CD4-positive, CD25-positive, alpha-beta regulatory T cell (primary cell): ENCODE measurements around the gene PLXDC1. TPM values are rescaled to one million over a fixed set of nuclear protein-coding genes. Genes with fewer than 3 reads are reported as not detected.
A peak's percentile ranks its signal among the peaks of the same experiment; 100 is the strongest.

Source experiments
- ATAC-seq, 2 donors: fragments of 150-1000 bp; cut with Tn5 transposase; one replicate each; pipeline ENCODE4 v1.10.0; 2021; ENCODE audit warnings: low read depth in 2 of 2, moderate number of reproducible peaks in 2 of 2, moderate library complexity in 1 of 2
- DNase-seq, 3 donors: peaks; one replicate each; pipeline versions ENCODE4 v3.0.0 to v3.0.0-alpha.2; 2012 to 2022; ENCODE audit warnings: mixed read lengths in 1 of 3
- H3K27ac ChIP-seq: one replicate; pipeline ENCODE4 v1.7.0; 2013; ENCODE audit warnings: mild to moderate bottlenecking, low read length; ENCODE audit not compliant: insufficient read depth, poor library complexity, severe bottlenecking
- H3K27me3 ChIP-seq: one replicate; pipeline ENCODE4 v1.7.0; 2013; ENCODE audit warnings: low read length; ENCODE audit not compliant: control insufficient read depth, insufficient read depth
- H3K36me3 ChIP-seq: one replicate; pipeline ENCODE4 v1.7.0; 2013; ENCODE audit warnings: mild to moderate bottlenecking, low read length, moderate library complexity; ENCODE audit not compliant: control insufficient read depth, insufficient read depth
- H3K4me1 ChIP-seq: 2 replicates; pipeline ENCODE4 v1.7.0; 2013; ENCODE audit warnings: mild to moderate bottlenecking, low read length; ENCODE audit not compliant: insufficient read depth, control insufficient read depth, poor library complexity, severe bottlenecking
- H3K4me3 ChIP-seq: one replicate; pipeline ENCODE4 v1.7.0; 2013; ENCODE audit warnings: low read depth, mild to moderate bottlenecking, low read length, moderate library complexity
- H3K9me3 ChIP-seq, 2 experiments: 1 replicate in 1 of 2; 2 replicates in 1 of 2; pipeline ENCODE4 v1.7.0; 2013; ENCODE audit warnings: low read length in 2 of 2, mild to moderate bottlenecking in 1 of 2, moderate library complexity in 1 of 2; ENCODE audit not compliant: control insufficient read depth in 2 of 2
- H3K27ac Mint-ChIP-seq, 3 donors: one replicate each; pipeline ENCODE4 v1.8.0; 2020 to 2022; ENCODE audit warnings: mild to moderate bottlenecking in 3 of 3, mixed read lengths in 3 of 3, moderate library complexity in 2 of 3
- H3K27me3 Mint-ChIP-seq: one replicate; pipeline ENCODE4 v1.8.0; 2022; ENCODE audit warnings: mild to moderate bottlenecking, mixed read lengths
- H3K36me3 Mint-ChIP-seq: one replicate; pipeline ENCODE4 v1.8.0; 2020; ENCODE audit warnings: mixed read lengths
- H3K4me1 Mint-ChIP-seq, 4 donors: one replicate each; pipeline ENCODE4 v1.8.0; 2020 to 2022; ENCODE audit warnings: mixed read lengths in 4 of 4, mild to moderate bottlenecking in 1 of 4
- H3K4me3 Mint-ChIP-seq, 4 donors: one replicate each; pipeline ENCODE4 v1.8.0; 2020 to 2022; ENCODE audit warnings: mild to moderate bottlenecking in 4 of 4, mixed read lengths in 4 of 4, moderate library complexity in 3 of 4
- H3K9me3 Mint-ChIP-seq, 7 donors: one replicate each; pipeline ENCODE4 v1.8.0; 2020 to 2022; ENCODE audit warnings: mixed read lengths in 7 of 7, mild to moderate bottlenecking in 3 of 7, moderate library complexity in 2 of 7
- polyA plus RNA-seq, 4 donors: library from polyadenylated mRNA; unstranded; fragments of 300-500 nt; fragmentation: Illumina TruSeq; gene quantifications; one replicate each; pipeline ENCODE4 v1.2.3, GENCODE V29; 2021
- total RNA-seq: library from RNA; stranded (reverse); gene quantifications from one replicate; pipeline ENCODE4 v1.2.3, GENCODE V29; 2022

The PLXDC1 gene
- total and polyA plus RNA-seq, 5 donors from 2014 or later = 0.27 to 12.9 (median 1.7) TPM

DNA sequence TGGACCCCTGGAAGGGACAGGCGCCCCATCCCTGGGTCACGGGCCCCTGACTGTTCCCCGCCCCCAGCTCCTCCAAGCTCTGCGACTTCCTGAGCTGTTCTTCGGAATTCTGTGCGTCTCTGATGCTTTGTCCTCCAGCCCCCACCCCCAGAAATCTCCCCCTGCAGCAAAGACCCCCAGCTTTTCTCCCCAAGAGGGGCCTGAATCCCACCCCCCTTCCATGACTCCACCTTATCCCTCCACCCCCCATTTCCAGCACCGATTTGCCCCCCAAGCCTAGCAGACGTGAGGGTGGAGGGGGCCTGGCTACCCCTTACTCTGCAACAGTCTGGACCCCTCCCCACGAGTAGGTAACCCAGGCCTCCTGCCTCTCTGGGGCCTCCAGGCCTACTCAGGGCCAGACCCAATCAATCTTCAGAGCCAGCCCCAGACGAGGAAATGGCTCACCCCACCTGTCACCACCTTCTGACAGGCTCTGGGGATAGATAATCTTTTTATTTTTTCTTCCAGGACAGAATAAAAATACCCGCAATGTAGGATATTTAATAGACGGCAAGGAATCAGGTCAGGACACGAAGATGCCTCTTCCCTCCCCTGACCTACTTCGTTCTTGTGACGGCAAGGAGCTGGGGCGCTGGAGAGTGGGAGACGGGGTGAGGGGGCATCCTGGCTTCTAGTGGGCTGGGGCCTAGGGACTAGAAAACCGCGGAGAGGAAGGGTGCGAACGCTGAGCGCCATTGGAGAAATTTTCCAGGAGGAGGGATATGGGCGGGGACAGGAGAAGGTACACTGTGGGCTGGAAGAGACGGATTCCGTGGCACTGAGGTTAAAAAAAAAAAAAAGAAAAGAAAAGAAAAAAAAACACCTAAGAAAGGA, 744 bp upstream of the PLXDC1 start:
- peak in 2 of 3 donors; percentile 16 to 30 for DNase-seq
- Mint-ChIP-seq H3K4me3 (peak overlapping the region; percentile 98 to 100 (median 100)), H3K27ac (peak overlapping the region; percentile 98 to 100 (median 99)), H3K27me3 (peaks cover 53% of the 10 kb centered on the region), H3K9me3 (peaks cover 0 to 12% (median 4%) of the 10 kb centered on the region in 7 donors), H3K4me1 (peaks cover 15 to 49% (median 31%) of the 10 kb centered on the region in 4 donors), H3K36me3 (peaks cover 10% of the 10 kb centered on the region)
- H3K4me1 ChIP-seq = peaks cover 26% of the 10 kb centered on the region
- ATAC-seq = no peak
- no peaks in the 10 kb centered on the region for H3K9me3 ChIP-seq
- H3K27ac ChIP-seq = peak overlapping the region; percentile 70
- peak overlapping the region; percentile 98 for H3K4me3 ChIP-seq
- H3K36me3 ChIP-seq = no peaks in the 10 kb centered on the region
- peaks cover 3% of the 10 kb centered on the region for H3K27me3 ChIP-seq

DNA sequence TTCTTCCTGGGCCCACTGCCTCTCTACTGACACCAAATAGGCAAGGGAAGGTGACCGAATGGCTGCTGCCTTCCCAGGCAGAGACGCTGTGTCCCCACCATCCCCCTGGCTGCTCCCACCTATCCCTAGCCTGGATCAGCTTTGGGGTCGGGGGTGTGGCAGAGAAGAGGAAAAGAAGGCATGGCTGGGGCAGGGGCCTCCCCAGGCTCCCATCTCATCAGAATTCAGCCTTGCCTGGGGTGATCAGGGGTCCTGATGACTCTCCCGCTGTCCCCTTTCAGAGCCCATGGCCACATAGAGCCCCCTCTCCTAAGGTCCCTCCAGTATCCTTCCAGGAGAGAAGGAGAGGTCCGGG, 665 bp downstream of the PLXDC1 start:
- Histone ChIP-seq H3K4me1 (peaks cover 26% of the 10 kb centered on the region), H3K36me3 (no peaks in the 10 kb centered on the region), H3K9me3 (no peaks in the 10 kb centered on the region), H3K27ac (no peak overlapping the region), H3K4me3 (no peak overlapping the region), H3K27me3 (peaks cover 3% of the 10 kb centered on the region)
- Mint-ChIP-seq H3K9me3 (peaks cover 0 to 12% (median 4%) of the 10 kb centered on the region in 7 donors), H3K4me1 (peaks cover 15 to 49% (median 31%) of the 10 kb centered on the region in 4 donors), H3K36me3 (peaks cover 10% of the 10 kb centered on the region), H3K4me3 (peak overlapping the region; percentile 59 to 82 (median 76)), H3K27me3 (peaks cover 52% of the 10 kb centered on the region), H3K27ac (peak overlapping the region in 1 of 3 donors; percentile 38)
- ATAC-seq (no peak), DNase-seq (no peak)

DNA sequence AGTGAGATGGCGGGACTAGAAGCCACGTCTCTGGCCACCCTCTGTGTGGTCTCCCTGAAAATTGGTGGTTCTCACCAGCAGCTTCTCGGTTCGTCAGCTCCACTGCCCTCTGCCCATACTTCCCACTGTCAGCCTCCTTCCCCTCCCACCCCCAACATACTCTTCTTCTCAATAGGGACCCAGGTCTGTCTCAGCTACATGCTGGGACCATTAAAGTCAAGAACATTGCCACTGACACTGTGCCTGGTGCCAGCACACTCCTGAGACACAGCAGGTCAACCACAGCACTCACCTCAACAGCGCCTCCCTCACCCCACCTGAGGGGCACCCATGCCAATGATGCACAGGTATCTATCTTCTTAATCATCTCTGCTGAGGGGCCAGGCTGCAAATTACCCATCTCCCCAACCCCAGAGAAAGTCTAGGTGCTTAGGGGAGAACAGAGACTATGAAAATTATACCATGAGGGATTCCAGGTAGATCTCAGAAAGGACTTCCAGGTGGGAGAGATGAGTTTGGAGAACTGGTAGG, 1.3 kb downstream of the PLXDC1 start:
- ATAC-seq = no peak
- peaks cover 26% of the 10 kb centered on the region for H3K4me1 ChIP-seq
- no peak for DNase-seq
- H3K4me3 ChIP-seq = no peak overlapping the region
- H3K4me1 Mint-ChIP-seq = peaks cover 15 to 52% (median 31%) of the 10 kb centered on the region in 4 donors
- H3K27ac ChIP-seq = no peak overlapping the region
- no peaks in the 10 kb centered on the region for H3K9me3 ChIP-seq
- peaks cover 0 to 12% (median 4%) of the 10 kb centered on the region in 7 donors for H3K9me3 Mint-ChIP-seq
- H3K36me3 Mint-ChIP-seq = peaks cover 10% of the 10 kb centered on the region
- peak overlapping the region in 1 of 3 donors; percentile 18 for H3K27ac Mint-ChIP-seq
- peaks cover 3% of the 10 kb centered on the region for H3K27me3 ChIP-seq
- no peaks in the 10 kb centered on the region for H3K36me3 ChIP-seq
- H3K4me3 Mint-ChIP-seq = peak overlapping the region; percentile 70 to 82 (median 74)
- H3K27me3 Mint-ChIP-seq = peaks cover 55% of the 10 kb centered on the region

DNA sequence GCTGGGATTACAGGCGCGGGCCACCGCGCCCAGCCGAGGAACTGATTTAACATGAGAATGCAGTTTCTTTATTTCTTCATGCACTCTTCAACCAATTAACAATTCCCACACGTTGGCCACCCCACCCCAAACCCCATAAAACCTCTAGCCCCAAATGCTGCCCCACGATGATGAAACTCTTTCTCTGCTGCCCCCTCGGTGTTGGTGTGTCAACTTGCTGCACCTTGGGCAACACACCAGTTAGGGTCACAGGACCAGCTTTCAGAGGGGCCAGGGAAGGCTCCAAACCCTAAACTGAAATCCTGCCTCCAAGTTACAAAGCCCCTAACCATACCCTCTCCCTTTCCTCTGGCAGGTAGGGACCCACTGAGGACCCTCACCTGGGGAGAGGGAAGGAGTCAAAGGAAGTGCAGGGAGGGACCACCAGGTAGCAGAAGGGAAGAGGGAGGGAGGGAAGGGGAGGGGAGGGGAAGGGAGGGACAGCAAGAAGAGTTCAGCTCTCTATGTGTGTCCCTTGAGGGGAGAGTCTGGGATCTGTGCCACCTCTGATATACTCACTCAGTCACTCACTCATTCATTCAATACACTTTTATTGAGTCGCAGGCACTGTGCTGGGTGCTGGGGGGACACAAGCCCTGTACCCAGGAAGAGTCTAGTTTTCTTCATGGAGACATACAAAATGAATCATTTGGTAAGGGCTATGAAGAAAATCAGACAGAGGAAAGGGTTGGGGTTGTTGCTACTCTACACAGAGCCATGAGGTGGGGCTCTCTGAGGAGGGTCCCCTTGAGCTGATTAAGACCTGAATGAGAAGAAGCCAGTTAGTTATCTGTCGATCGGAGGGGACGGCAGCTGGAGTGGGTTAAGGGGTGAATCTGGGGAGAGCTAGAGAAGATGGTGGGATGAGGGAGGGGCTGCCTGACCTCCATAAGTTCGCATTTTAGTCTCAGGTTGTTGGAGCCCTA, 3.9 kb downstream of the PLXDC1 start:
- Mint-ChIP-seq H3K4me1 (peaks cover 0 to 34% (median 14%) of the 10 kb centered on the region in 4 donors), H3K27ac (no peak overlapping the region), H3K4me3 (no peak overlapping the region), H3K27me3 (peaks cover 33% of the 10 kb centered on the region), H3K36me3 (no peaks in the 10 kb centered on the region), H3K9me3 (peaks cover 0 to 2% (median 0%) of the 10 kb centered on the region in 7 donors)
- ATAC-seq (no peak), DNase-seq (no peak)
- Histone ChIP-seq H3K9me3 (no peaks in the 10 kb centered on the region), H3K27me3 (peaks cover 3% of the 10 kb centered on the region), H3K4me3 (no peak overlapping the region), H3K36me3 (no peaks in the 10 kb centered on the region), H3K27ac (no peak overlapping the region), H3K4me1 (peaks cover 15% of the 10 kb centered on the region)

DNA sequence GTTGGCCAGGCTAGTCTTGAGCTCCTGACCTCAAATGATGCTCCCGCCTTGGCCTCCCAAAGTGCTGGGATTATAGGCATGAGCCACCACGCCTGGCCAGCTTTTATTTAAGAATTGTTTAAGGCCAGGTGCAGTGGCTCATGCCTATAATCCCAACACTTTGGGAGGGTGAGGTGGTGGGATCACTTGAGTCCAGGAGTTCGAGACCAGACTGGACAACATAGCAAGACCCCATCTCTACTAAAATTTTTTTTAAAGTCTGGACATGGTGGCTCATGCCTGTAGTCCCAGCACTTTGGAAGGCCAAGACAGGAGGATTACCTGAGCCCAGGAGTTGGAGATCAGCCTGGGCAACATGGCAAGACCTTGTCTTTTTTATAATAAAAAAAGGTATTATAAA, 5.2 kb downstream of the PLXDC1 start:
- no peak overlapping the region for H3K4me3 Mint-ChIP-seq
- Histone ChIP-seq H3K4me1 (peaks cover 5% of the 10 kb centered on the region), H3K4me3 (no peak overlapping the region), H3K27ac (no peak overlapping the region), H3K9me3 (no peaks in the 10 kb centered on the region), H3K36me3 (no peaks in the 10 kb centered on the region), H3K27me3 (peaks cover 3% of the 10 kb centered on the region)
- ATAC-seq (no peak), DNase-seq (no peak)
- H3K27me3 Mint-ChIP-seq = peaks cover 25% of the 10 kb centered on the region
- peaks cover 0 to 26% (median 9%) of the 10 kb centered on the region in 4 donors for H3K4me1 Mint-ChIP-seq
- no peak overlapping the region for H3K27ac Mint-ChIP-seq
- H3K36me3 Mint-ChIP-seq = no peaks in the 10 kb centered on the region
- peaks cover 0 to 2% (median 0%) of the 10 kb centered on the region in 7 donors for H3K9me3 Mint-ChIP-seq

DNA sequence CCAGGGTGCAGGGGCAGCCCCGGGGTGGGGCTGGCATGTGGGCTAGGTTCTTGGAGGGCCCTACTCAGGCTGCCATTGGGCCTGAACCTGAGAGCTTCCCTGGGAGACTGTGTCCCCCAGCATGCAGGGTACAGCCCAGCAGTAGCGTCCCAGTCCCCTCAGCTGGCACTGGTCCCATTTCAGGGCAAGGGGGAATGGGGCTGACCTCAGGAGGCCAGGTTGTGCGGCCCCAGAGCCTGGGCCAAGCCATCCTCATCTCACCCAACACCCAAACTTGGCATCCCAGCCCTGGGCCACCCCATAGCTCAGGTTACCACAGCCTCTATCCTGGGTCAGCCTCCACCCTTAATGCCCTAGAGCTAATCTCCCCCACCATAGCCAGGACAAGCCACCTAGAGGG, 6.3 kb downstream of the PLXDC1 start:
- Histone ChIP-seq H3K4me1 (no peaks in the 10 kb centered on the region), H3K4me3 (no peak overlapping the region), H3K36me3 (no peaks in the 10 kb centered on the region), H3K27ac (no peak overlapping the region), H3K27me3 (peaks cover 2% of the 10 kb centered on the region), H3K9me3 (no peaks in the 10 kb centered on the region)
- Mint-ChIP-seq H3K4me3 (no peak overlapping the region), H3K27me3 (peaks cover 19% of the 10 kb centered on the region), H3K4me1 (peaks cover 0 to 19% (median 7%) of the 10 kb centered on the region in 4 donors), H3K27ac (no peak overlapping the region), H3K9me3 (peaks cover 0 to 2% (median 0%) of the 10 kb centered on the region in 7 donors), H3K36me3 (no peaks in the 10 kb centered on the region)
- no peak for DNase-seq
- no peak for ATAC-seq

DNA sequence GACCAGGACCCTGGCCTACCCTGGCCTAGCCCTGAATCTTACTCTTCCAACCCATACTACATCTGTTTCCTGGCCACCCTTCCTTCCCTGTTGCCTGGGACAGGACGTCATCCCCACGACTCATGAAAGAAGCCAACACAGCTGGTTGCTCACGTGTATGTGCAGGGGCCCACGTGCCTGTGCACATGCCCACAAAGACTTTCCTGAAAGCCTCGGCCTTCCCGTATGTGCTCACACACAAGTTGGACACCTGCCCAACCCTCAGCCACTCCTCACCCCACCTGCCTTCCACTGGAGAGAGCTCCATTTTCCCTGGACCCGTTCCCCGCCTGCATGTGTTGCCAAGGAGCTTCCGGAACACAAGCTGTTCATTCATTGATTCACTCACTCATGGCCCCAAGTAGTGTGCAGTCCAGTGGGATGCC, 7.0 kb downstream of the PLXDC1 start:
- no peak for DNase-seq
- H3K27ac Mint-ChIP-seq = no peak overlapping the region
- Histone ChIP-seq H3K36me3 (no peaks in the 10 kb centered on the region), H3K27ac (no peak overlapping the region), H3K4me1 (no peaks in the 10 kb centered on the region), H3K27me3 (no peaks in the 10 kb centered on the region), H3K4me3 (no peak overlapping the region), H3K9me3 (no peaks in the 10 kb centered on the region)
- peaks cover 0 to 15% (median 3%) of the 10 kb centered on the region in 4 donors for H3K4me1 Mint-ChIP-seq
- no peaks in the 10 kb centered on the region for H3K36me3 Mint-ChIP-seq
- H3K9me3 Mint-ChIP-seq = peaks cover 0 to 2% (median 0%) of the 10 kb centered on the region in 7 donors
- peaks cover 12% of the 10 kb centered on the region for H3K27me3 Mint-ChIP-seq
- ATAC-seq = no peak
- no peak overlapping the region for H3K4me3 Mint-ChIP-seq
